ENCODE data around the gene DBP.
A peak's percentile ranks its signal among the peaks of the same experiment; 100 is the strongest.

Gene DBP

DNA sequence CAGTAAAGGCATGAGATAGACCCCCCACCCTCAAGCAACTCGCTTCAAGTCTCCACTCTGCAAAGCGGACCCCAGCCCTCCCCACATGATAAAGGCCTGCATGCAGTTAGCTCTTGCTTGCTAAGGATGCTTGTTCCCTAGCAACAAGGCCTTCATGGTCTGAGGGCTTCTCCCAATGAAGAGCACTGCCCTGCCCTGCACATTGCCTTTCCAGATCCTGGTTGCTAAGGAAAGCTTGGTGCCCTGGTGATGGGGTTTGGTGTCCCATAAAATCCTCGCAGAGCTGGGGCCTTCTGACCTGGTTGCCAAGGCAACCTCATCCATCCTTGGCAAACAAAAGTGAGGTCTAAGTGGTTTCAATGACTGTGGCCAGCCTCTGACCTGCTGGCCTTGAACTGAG is 6.0 kb downstream of the DBP start:
- H3K4me3 ChIP-seq (ENCODE audit: low read depth, low read length): peak overlapping the region; percentile 3
- no peak for DNase-seq (ENCODE audit: low read depth)

DNA sequence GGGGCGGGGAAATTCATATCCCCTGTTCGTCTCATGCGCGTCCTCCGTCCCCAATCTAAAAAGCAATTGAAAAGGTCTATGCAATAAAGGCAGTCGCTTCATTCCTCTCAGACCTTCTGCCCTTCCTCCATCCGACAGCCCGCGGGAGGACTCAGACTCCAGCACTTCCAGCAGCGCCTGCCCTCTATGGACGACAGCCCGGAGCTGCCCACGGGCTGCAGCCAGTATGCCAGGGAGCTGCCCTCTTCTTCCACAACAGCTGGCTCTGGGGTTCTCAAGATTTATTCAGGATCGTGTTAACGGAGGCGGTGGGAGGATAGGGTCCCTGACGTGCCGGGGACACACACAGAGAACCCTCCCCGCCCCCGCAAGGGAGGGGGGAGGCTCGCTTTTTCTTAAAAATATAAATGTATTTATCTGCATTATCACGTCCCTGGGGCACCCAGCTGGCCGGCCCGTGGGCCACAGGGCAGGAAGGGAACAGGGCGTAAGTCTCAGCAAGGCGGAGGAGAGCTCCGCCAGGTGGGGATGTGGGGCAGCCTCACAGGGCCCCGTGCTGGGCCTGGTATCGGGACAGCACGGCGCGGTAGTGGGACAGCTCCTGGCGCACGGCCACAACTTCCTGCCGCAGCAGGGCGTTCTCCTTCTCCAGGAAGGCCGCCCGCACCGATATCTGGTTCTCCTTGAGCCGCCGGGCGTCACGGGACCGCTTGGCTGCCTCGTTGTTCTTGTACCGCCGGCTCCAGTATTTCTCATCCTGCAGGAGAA is 6.7 kb downstream of the DBP start:
- peak overlapping the region; percentile 3 for H3K4me3 ChIP-seq (ENCODE audit: low read depth, low read length)
- DNase-seq (ENCODE audit: low read depth): no peak

DNA sequence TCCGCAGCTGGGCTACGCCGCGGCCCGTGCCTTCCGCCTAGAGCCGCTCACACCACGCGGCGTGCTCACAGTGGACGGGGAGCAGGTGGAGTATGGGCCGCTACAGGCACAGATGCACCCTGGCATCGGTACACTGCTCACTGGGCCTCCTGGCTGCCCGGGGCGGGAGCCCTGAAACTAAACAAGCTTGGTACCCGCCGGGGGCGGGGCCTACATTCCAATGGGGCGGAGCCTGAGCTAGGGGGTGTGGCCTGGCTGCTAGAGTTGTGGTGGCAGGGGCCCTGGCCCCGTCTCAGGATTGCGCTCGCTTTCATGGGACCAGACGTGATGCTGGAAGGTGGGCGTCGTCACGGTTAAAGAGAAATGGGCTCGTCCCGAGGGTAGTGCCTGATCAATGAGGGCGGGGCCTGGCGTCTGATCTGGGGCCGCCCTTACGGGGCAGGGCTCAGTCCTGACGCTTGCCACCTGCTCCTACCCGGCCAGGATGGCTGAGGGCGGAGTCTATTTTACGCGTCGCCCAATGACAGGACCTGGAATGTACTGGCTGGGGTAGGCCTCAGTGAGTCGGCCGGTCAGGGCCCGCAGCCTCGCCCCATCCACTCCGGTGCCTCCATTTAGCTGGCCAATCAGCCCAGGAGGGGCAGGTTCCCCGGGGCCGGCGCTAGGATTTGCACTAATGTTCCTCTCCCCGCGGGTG is 7.4 kb downstream of the DBP start:
- H3K4me3 ChIP-seq (ENCODE audit: low read depth, low read length): no peak overlapping the region
- no peak for DNase-seq (ENCODE audit: low read depth)

DNA sequence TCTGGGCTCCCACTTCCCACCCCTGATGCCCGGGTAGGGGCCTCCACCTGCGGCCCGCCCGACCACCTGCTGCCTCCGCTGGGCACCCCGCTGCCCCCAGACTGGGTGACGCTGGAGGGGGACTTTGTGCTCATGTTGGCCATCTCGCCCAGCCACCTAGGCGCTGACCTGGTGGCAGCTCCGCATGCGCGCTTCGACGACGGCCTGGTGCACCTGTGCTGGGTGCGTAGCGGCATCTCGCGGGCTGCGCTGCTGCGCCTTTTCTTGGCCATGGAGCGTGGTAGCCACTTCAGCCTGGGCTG is 7.9 kb downstream of the DBP start:
- DNase-seq (ENCODE audit: low read depth): no peak
- H3K4me3 ChIP-seq (ENCODE audit: low read depth, low read length): no peak overlapping the region

DNA sequence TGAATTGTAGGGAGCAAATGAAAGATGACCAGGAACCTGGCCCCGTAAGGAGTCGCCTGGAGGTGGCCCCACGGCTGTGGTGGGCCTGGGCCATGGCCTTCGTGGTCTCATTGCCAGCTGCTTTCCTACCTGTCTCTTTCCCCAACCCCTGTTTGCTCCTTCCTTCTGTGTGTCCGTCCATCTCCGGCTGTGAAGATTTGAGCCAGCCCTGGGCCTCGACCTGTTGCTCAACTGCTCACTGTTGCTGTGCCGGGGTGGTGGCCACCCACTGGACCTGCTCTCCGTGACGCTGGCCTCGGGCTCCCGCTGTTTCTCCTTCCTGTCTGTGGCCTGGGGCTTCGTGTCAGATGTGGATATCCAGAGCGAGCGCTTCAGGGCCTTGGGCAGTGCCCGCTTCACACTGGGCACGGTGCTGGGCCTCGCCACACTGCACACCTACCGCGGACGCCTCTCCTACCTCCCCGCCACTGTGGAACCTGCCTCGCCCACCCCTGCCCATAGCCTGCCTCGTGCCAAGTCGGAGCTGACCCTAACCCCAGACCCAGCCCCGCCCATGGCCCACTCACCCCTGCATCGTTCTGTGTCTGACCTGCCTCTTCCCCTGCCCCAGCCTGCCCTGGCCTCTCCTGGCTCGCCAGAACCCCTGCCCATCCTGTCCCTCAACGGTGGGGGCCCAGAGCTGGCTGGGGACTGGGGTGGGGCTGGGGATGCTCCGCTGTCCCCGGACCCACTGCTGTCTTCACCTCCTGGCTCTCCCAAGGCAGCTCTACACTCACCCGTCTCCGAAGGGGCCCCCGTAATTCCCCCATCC is 8.5 kb downstream of the DBP start:
- no peak overlapping the region for H3K4me3 ChIP-seq (ENCODE audit: low read depth, low read length)
- no peak for DNase-seq (ENCODE audit: low read depth)

DNA sequence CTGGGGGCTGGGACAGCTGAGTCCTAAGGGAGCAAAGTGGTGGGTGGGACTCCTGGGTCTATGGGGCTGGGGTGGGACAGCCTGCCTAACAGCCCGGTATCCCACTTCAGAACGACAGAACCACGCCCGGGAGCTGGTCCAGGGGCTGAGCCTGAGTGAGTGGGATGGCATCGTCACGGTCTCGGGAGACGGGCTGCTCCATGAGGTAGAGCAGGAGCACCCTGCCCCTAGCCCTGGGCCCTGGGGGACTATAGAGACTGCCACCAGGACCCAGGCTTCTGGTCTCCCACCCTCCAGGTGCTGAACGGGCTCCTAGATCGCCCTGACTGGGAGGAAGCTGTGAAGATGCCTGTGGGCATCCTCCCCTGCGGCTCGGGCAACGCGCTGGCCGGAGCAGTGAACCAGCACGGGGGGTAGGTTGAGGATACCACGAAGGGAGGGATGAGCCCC is 9.3 kb downstream of the DBP start:
- no peak for DNase-seq (ENCODE audit: low read depth)
- no peak overlapping the region for H3K4me3 ChIP-seq (ENCODE audit: low read depth, low read length)

DNA sequence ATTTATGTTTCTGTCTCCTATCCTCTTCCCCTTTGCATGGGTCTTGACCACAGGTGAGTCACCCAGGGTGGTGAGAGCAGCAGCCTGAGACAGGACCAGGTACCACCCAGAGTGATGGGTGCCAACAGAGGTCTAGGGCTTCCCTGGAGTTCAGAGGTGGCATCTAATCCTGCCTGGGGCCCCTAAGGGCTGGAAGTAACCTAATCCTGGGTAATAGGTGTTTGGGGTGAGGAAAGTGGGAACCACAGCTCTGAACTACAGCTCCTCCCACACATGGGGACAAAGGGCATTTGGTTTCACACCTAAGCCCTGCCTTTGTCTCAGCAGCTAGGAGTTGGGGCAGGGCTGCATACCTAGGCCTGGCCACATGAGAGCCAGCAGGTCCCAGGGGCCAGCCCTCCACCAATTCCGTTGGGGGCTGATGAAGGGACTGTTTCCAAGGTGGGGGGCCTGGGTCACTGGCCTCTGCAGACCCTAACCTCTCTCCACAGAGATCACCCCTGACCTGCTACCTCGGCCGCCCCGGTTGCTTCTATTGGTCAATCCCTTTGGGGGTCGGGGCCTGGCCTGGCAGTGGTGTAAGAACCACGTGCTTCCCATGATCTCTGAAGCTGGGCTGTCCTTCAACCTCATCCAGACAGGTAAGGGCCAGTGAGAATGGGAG is 9.8 kb downstream of the DBP start:
- no peak for DNase-seq (ENCODE audit: low read depth)
- no peak overlapping the region for H3K4me3 ChIP-seq (ENCODE audit: low read depth, low read length)

DNA sequence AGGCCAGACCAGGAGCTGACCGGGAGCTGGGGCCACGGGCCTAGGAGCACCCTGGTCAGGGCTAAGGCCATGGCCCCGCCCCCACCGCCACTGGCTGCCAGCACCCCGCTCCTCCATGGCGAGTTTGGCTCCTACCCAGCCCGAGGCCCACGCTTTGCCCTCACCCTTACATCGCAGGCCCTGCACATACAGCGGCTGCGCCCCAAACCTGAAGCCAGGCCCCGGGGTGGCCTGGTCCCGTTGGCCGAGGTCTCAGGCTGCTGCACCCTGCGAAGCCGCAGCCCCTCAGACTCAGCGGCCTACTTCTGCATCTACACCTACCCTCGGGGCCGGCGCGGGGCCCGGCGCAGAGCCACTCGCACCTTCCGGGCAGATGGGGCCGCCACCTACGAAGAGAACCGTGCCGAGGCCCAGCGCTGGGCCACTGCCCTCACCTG is 11.3 kb downstream of the DBP start:
- no peak for DNase-seq (ENCODE audit: low read depth)
- no peak overlapping the region for H3K4me3 ChIP-seq (ENCODE audit: low read depth, low read length)

DNA sequence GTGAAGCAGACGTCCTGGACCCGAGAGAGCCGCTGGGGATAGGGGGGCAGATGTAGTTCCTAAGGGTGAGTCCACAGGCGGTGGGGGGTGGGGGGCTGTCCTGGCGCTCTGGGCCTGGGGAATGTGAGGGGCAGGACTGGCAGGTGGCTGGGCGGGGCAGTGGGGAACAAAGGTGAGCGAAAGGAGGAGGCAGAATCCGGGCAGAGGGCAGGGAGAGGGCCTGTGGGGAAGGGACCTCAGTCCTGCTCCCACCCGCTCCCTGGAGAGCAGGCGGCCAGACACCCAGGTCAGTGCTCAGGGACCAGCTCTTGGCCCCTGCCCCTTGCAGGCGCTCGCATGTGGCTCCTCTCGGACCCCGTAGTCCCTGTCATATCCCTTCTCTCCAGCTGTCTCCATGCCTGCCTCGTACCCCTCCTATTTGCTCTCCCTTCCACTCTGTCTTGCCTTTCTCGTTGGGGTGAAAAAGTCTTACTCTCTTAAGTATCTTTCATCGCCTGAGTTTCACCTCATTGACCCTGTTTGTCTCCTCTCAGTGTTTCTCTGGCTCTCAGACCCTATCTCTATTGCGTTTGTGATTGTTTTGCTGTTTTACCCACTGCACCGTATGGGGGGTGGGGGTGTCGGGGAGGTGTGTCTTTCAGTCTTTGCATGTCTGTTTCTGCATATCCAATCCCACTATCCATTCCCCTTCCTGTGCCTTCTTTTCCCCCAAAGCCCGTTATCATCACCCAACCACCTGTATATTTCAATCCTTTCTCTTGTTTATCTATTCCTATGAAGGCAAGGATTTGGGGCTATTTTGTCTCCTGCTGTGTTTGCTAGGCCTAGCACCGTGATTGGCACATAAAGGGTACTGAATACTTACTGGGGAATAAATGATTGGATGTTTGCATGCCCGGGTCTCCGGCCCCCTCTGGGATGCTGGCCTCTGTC is 12.1 kb downstream of the DBP start:
- peak overlapping the region; percentile 54 for H3K4me3 ChIP-seq (ENCODE audit: low read depth, low read length)
- DNase-seq (ENCODE audit: low read depth): no peak

DNA sequence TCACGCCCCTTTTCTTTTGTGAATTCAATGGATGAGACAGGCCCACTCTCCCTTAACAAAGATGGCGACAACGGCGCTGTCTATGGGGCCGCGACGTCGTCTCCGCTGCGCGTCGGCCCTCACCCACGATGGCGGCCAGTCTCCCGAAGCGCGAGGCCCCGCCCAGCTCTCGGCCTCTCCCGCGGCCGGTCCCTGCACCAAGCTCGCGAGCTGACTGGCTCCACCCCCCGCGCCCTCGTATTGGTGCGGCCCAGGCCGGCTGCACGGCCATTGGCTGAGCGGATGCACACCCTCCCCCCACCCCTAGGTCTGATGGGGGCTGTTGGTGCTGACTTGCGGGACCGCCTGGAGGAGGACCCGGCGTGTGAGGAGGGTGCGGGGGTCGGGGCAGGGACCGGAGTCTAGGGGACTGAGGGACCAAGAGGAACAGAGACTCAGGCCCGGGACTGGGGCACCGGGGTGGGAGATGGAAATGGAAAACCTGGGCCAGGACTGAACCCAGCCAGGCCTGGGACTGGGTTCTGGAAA is 13.0 kb downstream of the DBP start:
- H3K4me3 ChIP-seq (ENCODE audit: low read depth, low read length): peak overlapping the region; percentile 54
- DNase-seq (ENCODE audit: low read depth): peak; percentile 92

DNA sequence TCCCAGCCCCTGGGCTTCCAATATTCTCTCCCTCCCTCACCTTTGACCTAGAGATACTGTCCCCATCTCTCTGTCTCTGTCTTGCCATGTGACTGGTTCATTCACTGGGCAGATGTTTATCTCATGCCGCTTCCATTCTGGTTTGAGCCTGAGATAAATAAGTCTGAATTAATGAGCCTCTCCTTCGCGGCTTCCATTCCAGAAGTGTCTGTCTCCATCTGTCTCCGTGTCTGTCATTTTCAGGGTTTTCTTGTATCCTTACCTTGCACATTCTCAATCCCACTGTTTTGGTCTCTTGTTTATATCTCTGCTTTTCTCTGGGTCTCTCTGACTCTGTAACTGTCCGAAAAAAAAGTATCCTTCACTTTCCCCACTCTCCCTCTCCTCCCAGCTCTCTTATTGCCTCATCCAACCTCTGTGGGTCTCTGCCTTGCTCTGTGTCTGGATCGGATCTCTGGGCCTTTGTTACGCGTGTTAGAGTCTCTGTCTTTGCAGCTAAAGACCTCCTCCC is 13.6 kb downstream of the DBP start:
- H3K4me3 ChIP-seq (ENCODE audit: low read depth, low read length): peak overlapping the region; percentile 39
- DNase-seq (ENCODE audit: low read depth): no peak

DNA sequence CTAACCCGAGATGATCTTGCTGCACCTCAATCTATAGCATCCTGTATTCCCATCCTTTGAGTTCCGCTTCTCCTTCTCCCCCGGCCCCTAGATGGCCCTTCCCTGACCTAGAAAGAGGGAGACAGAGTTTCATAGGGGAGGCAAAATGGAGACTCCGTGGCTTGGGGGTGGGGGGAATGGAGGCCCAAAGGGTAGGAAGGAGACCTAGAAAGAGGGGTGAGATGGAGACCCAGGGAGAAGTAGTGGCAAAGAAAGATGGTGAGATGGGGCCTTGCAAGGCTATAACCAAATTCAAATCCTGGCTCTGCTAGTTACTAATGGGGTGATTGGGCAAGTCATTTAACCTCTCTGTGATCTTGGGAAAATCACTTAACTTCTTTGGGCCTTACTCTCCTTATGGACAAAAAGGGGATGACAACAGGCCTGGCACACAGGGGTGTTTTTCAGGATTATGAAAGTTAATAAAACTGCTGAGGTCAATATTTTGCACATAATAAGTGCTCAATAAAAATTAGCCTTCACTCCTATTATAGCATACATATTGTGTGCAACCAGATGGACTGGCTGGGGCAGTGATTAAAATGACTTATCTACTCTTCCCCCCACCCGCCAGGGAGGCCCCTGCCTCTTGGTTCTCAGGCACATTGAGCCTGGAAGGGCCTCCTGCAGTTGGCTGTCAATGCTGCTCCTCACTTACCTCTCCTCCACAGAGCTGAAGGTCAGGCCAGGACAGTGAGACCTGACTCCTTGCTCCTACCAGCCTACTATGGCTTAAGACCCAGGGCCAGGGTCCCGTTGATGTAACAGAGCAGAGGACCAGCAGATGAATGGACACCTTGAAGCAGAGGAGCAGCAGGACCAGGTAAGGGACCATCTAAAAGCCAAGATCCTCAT is 17.2 kb downstream of the DBP start:
- H3K4me3 ChIP-seq (ENCODE audit: low read depth, low read length): peak overlapping the region; percentile 100
- no peak for DNase-seq (ENCODE audit: low read depth)

DNA sequence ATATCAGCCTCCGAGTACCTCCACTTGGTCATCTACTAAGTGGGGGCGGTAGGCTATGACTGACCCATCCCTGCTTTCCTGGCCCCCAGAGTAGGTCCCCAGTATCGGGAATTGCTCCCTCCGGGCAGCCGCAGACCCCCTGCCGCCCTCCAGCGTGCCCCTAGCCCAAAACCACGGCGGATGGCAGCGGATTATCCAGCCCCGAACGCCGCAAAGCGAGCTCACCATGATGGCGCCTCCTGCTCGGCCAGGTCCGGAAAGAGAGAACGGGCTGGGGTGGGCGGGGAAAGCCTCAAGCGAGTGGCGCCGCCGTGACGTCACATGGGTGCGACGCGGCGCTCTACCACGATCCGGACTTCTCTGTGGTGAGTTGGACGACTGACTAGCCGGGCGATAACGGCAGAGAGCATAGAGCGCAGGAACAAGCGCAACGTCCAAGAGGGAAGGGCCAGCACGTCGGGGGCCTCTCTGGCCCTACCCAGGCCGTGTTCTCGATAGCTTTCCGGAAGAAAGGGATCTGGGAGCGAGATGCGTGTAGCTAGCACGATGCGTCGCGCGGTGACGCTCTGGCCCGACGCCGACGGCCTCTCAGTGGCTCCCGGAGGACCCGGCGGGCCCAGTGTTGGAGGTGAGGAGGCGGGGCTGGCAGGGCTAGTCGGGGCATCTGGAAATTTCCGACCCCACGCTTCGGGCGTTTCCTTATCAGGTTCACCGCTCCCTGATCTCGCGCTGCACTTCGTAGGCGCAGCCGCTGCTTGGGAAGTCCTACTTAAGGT is 18.1 kb downstream of the DBP start, which contains the start of the genes RPL18 and SPHK2:
RPL18 (minus strand) TSS at position 263 of the 776 bp plus-strand sequence; CDS start at position 228, 35 bp downstream.
SPHK2 (plus strand) TSS at position 591 of the 776 bp plus-strand sequence. CDS start 1,009 bp downstream, outside the sequence.
- H3K4me3 ChIP-seq (ENCODE audit: low read depth, low read length): peak within 1 kb of the TSS; percentile 100
- peak; percentile 100 for DNase-seq (ENCODE audit: low read depth)

DNA sequence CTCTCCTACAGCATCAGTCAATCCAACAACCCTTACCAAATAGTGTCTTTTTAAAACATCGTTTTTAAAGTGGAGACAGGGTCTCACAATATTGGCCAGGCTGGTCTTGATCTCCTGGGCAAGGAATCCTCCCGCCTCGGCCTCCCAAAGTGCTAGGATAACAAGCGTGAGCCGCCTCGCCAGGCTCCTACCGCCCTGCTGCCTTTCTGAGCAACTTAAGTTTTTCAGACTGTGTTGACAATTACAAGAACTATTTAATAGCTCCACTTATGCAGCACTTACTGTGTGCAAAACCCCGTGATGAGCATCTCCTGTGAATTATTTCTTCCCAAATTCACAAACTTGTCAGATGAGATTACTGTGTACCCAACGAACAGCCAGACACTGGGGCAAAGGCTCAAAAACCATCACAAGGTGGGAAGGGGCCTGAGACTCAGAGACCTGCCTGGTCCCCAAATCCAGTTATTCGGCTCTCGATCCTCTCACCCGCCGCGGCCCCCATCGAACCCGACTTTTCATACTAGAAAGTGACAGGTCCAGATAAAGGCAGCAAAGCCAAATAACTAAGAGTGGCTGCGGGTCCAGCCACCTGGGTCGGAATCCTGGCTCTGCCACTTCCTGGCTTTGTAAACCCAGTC is 18.8 kb downstream of the DBP start:
- DNase-seq (ENCODE audit: low read depth): no peak
- H3K4me3 ChIP-seq (ENCODE audit: low read depth, low read length): peak overlapping the region; percentile 100

DNA sequence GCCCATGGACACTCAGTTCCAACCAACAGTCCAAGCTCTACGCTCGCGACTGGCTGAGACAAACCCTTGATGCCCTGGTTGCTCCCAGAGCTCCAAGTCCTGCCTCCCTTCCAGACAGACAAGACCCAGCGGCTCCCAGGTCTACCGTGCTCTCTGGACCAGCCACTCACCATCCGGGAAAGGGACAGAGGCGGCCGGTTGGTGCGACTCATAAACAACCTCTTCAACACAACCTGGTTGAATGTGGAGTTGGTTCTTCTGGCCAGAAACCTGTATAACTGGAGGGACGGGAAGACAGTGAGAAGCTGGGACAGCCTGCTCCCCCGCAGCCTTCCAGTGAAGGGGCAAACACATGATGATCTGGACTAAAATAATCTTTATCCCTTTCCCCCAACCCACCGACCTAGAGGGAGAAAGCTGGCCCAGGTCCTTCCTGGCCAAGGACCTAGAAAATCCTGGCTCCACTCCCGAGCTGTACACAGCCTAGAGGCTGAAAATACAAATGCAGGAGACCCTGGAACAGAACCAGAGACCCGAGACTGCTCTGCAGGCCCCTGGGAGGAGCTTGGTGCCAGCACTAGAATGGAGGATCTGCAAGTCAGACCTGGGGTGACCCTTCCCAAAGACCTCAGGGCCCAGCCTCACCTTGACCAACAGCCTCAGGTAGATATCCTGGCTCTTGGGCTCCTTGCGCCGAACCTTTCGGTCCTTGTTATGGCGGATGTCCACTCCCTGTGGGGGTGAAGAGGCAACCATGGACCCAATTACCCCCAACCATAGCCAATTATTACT is 19.8 kb downstream of the DBP start:
- DNase-seq (ENCODE audit: low read depth): no peak
- peak overlapping the region; percentile 100 for H3K4me3 ChIP-seq (ENCODE audit: low read depth, low read length)

All from skeletal muscle cell (primary cell).